Breast epithelium (tissue), 3 donors: ENCODE data around the gene REPIN1.

ENCODE experiments used
- CTCF ChIP-seq, 3 donors: fragments of 450-650 bp; IDR thresholded peaks; one replicate each; pipeline ENCODE4 v1.5.1; 2016 to 2017; ENCODE audit warnings: antibody characterized with exemption in 3 of 3, mild to moderate bottlenecking in 3 of 3, moderate library complexity in 3 of 3
- POLR2A ChIP-seq: fragments of 450-650 bp; IDR thresholded peaks from one replicate; pipeline ENCODE4 v1.6.1; 2016; ENCODE audit warnings: antibody characterized with exemption, mild to moderate bottlenecking, moderate library complexity
- POLR2AphosphoS5 ChIP-seq, 3 donors: sonication (generic); formaldehyde crosslinking; IDR thresholded peaks; one replicate each; pipeline ENCODE4 v1.6.1; 2017; ENCODE audit warnings: antibody characterized with exemption in 3 of 3

DNA sequence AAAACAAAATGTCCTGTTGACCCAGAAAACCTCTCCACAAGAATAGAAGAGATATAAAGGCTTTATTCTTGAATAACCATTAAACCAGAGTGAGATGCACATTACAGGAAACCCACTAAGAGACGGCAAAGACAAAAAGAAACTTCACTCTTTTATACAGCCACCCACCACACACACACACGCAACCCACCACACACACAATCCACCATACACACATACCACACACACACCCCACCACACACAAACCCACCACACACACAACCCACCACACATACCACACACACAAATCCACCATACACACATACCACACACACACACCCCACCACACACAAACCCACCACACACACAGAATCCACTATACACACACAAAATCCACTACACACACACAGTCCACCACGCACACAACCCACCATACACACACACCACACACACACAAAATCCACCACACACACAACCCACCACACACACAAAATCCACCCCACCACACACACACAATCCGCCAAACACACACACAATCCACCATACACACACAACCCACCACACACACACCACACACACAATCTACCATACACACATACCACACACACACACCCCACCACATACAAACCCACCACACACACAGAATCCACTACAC is 9.5 kb upstream of the REPIN1 start:
- TF ChIP-seq POLR2A (no peak), CTCF (IDR thresholded peaks at IDR 0.05) (no peak), POLR2AphosphoS5 (IDR thresholded peaks at IDR 0.05) (no peak)
